Liver (tissue), 9 donors: Measurements from ENCODE around the gene FAM13A. TPM values are rescaled to one million over a fixed set of nuclear protein-coding genes. Genes with fewer than 3 reads are reported as not detected.

Experiments
- DNase-seq: peaks from one replicate; pipeline ENCODE4 v3.0.0-alpha.2; 2017; ENCODE audit warnings: low spot score
- H3K27ac ChIP-seq, 2 donors: one replicate each; pipeline ENCODE4 v1.7.0; 2013; ENCODE audit warnings: inconsistent platforms in 2 of 2, low read length in 2 of 2, control low read depth in 1 of 2, low read depth in 1 of 2, mild to moderate bottlenecking in 1 of 2
- H3K27me3 ChIP-seq, 4 donors: one replicate each; pipeline versions ENCODE4 v1.6.1 to v1.7.0; 2013; ENCODE audit warnings: low read length in 3 of 4, inconsistent platforms in 1 of 4, mild to moderate bottlenecking in 1 of 4, moderate library complexity in 1 of 4; ENCODE audit not compliant: control insufficient read depth in 4 of 4, insufficient read depth in 4 of 4
- H3K36me3 ChIP-seq, 4 donors: one replicate each; pipeline versions ENCODE4 v1.6.1 to v1.7.0; 2013; ENCODE audit warnings: low read length in 3 of 4, mild to moderate bottlenecking in 3 of 4, low read depth in 1 of 4, moderate library complexity in 1 of 4; ENCODE audit not compliant: control insufficient read depth in 4 of 4, insufficient read depth in 3 of 4
- H3K4me1 ChIP-seq, 4 donors: one replicate each; pipeline versions ENCODE4 v1.6.1 to v1.7.0; 2013; ENCODE audit warnings: low read length in 3 of 4, mild to moderate bottlenecking in 3 of 4, moderate library complexity in 1 of 4; ENCODE audit not compliant: control insufficient read depth in 4 of 4, insufficient read depth in 4 of 4
- H3K4me3 ChIP-seq, 3 donors: one replicate each; pipeline versions ENCODE4 v1.6.1 to v1.7.0; 2013; ENCODE audit warnings: low read length in 3 of 3, control low read depth in 1 of 3, low read depth in 1 of 3, mild to moderate bottlenecking in 1 of 3
- H3K9ac ChIP-seq, 2 donors: one replicate each; pipeline ENCODE4 v1.7.0; 2013; ENCODE audit warnings: low read length in 2 of 2, mild to moderate bottlenecking in 2 of 2, moderate library complexity in 2 of 2, control low read depth in 1 of 2, low read depth in 1 of 2
- H3K9me3 ChIP-seq, 4 donors: one replicate each; pipeline versions ENCODE4 v1.6.1 to v1.7.0; 2013; ENCODE audit warnings: low read length in 3 of 4; ENCODE audit not compliant: control insufficient read depth in 4 of 4
- CTCF ChIP-seq: fragments of 150-350 bp; IDR thresholded peaks from 2 replicates; pipeline ENCODE4 v1.5.1; 2017; ENCODE audit warnings: improper control_type of control experiment, low read depth, low read length; ENCODE audit not compliant: missing input control
- EGR1 ChIP-seq, 2 donors: IDR thresholded peaks; 2 replicates each; pipeline ENCODE4 v1.6.1; 2016 to 2018; ENCODE audit warnings: antibody characterized with exemption in 2 of 2, low read depth in 2 of 2
- FOXA1 ChIP-seq: IDR thresholded peaks from 2 replicates; pipeline ENCODE4 v1.6.1; 2016; ENCODE audit warnings: antibody characterized with exemption
- FOXA2 ChIP-seq: IDR thresholded peaks from 2 replicates; pipeline ENCODE4 v1.6.1; 2016; ENCODE audit warnings: antibody characterized with exemption
- GABPA ChIP-seq, 2 donors: IDR thresholded peaks in 1 of 2; conservative IDR thresholded peaks in 1 of 2; 2 replicates each; pipeline ENCODE4 v1.6.1; 2016; ENCODE audit warnings: antibody characterized with exemption in 2 of 2, mild to moderate bottlenecking in 1 of 2, moderate library complexity in 1 of 2
- HNF4A ChIP-seq, 2 donors: conservative IDR thresholded peaks; 2 replicates each; pipeline ENCODE4 v1.6.1; 2016; ENCODE audit warnings: antibody characterized with exemption in 2 of 2, mild to moderate bottlenecking in 2 of 2
- HNF4G ChIP-seq: IDR thresholded peaks from 2 replicates; pipeline ENCODE4 v1.6.1; 2016; ENCODE audit warnings: antibody characterized with exemption
- JUND ChIP-seq, 2 donors: IDR thresholded peaks; 2 replicates each; pipeline ENCODE4 v1.6.1; 2016; ENCODE audit warnings: antibody characterized with exemption in 2 of 2
- NR2F2 ChIP-seq: IDR thresholded peaks from 2 replicates; pipeline ENCODE4 v1.6.1; 2016; ENCODE audit warnings: antibody characterized with exemption
- RAD21 ChIP-seq, 2 donors: IDR thresholded peaks; 2 replicates each; pipeline ENCODE4 v1.6.1; 2016; ENCODE audit warnings: antibody characterized with exemption in 2 of 2, mild to moderate bottlenecking in 2 of 2
- RXRA ChIP-seq, 2 donors: IDR thresholded peaks; 2 replicates each; pipeline ENCODE4 v1.6.1; 2017 to 2018; ENCODE audit warnings: antibody characterized with exemption in 2 of 2, mild to moderate bottlenecking in 1 of 2
- SP1 ChIP-seq: IDR thresholded peaks from 2 replicates; pipeline ENCODE4 v1.6.1; 2018; ENCODE audit warnings: antibody characterized with exemption, mild to moderate bottlenecking
- TAF1 ChIP-seq: conservative IDR thresholded peaks from 2 replicates; pipeline ENCODE4 v1.6.1; 2016; ENCODE audit warnings: antibody characterized with exemption, mild to moderate bottlenecking
- YY1 ChIP-seq: IDR thresholded peaks from 2 replicates; pipeline ENCODE4 v1.6.1; 2016; ENCODE audit warnings: antibody characterized with exemption, mild to moderate bottlenecking
- WGBS: extraction: QIAGEN DNeasy Blood & Tissue Kit; methylation state at CpG from one replicate; pipeline ENCODE4 v1.1.7; 2013; 5-methylcytosine and 5-hydroxymethylcytosine counted together
- polyA plus RNA-seq, 2 donors: library from polyadenylated mRNA; stranded (reverse) in 1 of 2; unstranded in 1 of 2; fragments of 200-250 nt in 1 of 2; fragments of >200 nt in 1 of 2; fragmentation: Nextera tagmentation in 1 of 2; extraction: Ambion mirVana in 1 of 2; gene quantifications; one replicate each; pipeline versions ENCODE4 v1.2.1 to v1.2.3, GENCODE V29; 2013 to 2015
- total RNA-seq, 2 donors: library from RNA; depleted of rRNA; stranded (reverse); fragments of >200 nt; gene quantifications; one replicate each; pipeline ENCODE4 v1.2.3, GENCODE V29; 2014
- TF ChIP-seq, protein P1 (sequence below): IDR thresholded peaks from 2 replicates; pipeline ENCODE4 v1.6.1; 2016; ENCODE audit warnings: antibody characterized with exemption
- TF ChIP-seq, protein P2 (sequence below): IDR thresholded peaks from 2 replicates; pipeline ENCODE4 v1.6.1; 2016; ENCODE audit warnings: antibody characterized with exemption
- TF ChIP-seq, protein P3 (sequence below): IDR thresholded peaks from 2 replicates; pipeline ENCODE4 v1.6.1; 2016; ENCODE audit warnings: antibody characterized with exemption, mild to moderate bottlenecking
- donor health status: healthy.
- donor health status: healthy.
- donor health status: healthy.
- donor health status: healthy.
- donor health status: healthy.

Gene FAM13A
- total and polyA plus RNA-seq, 4 donors, result 14.9 to 52.9 (median 27.6) TPM

DNA sequence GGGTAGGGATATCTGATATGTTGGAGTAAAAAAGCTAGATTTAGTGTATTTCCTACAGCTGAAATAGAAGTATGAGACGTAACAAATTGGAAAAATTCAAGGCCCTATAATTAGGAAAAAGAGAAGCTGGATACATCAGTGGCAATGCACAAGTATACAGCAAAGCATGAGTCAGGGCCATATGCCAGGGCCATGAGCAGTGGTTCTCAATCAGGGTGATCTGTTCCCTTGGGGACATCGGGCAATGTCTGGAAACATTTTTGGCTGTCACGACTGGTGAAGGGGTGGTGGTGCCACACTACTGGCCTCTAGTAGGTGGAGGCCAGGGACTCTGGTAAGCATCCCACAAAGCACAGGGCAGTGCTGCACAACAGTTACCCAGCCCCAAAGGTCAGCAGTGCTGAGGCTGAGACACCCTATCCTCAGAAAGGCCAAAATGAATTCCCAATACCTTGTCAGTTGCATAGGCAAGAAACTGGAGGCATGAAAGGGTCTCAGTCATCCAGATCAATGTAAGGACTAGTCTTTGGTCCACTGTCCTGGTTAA lies 322.5 kb downstream of the FAM13A start:
- Histone ChIP-seq H3K36me3 (peaks cover 1 to 17% (median 14%) of the 10 kb centered on the region in 4 donors), H3K9ac (no peak overlapping the region), H3K27me3 (no peaks in the 10 kb centered on the region), H3K4me1 (peaks cover 3 to 41% (median 24%) of the 10 kb centered on the region in 4 donors), H3K9me3 (no peaks in the 10 kb centered on the region), H3K27ac (peak overlapping the region; percentile 61 to 79), H3K4me3 (peak overlapping the region in 2 of 3 donors; percentile 32 to 38)
- DNase-seq, result no peak
- TF ChIP-seq TAF1 (no peak), HNF4A (conservative IDR thresholded peaks at IDR 0.05) (peak in 1 of 2 donors; percentile 28)
- WGBS, result 39% methylated on average over 3 of the region's 3 CpGs

DNA sequence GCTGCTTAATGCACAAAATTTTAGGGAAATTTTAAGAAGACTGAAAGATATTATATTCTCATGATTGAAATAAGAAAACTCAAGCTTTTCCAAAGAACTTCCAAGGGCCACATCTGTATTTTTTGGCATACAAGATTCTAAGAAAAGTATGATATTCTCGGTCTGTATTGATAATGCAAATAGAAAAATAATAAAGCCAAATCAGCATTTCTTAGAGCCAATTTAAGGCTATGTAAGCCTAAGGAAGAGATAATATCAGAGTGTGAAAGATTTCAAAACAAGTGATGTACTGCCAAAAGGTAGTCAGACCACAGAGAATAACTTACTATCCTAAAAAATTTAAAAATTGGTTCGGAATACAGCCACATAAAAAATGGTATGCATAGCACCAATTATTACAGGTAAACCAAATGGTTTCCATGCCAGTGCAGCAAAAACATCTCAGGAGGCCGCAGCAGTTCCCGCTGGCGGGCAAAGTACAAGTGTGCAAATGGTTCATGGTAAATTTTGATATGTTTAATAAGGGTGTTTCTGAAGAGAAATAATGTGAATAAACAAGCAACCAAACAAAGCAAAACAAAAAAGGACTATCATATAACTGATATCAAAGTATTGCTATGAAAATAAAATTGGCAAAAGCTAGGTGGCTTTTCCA lies 324.1 kb downstream of the FAM13A start:
- Histone ChIP-seq H3K27ac (peak overlapping the region; percentile 1 to 79), H3K9me3 (no peaks in the 10 kb centered on the region), H3K4me1 (peaks cover 3 to 33% (median 20%) of the 10 kb centered on the region in 4 donors), H3K9ac (peak overlapping the region in 1 of 2 donors; percentile 33), H3K4me3 (no peak overlapping the region), H3K36me3 (peaks cover 3 to 32% (median 25%) of the 10 kb centered on the region in 4 donors), H3K27me3 (no peaks in the 10 kb centered on the region)
- no peak for DNase-seq
- TF ChIP-seq SP1, result peak; percentile 16
- TF ChIP-seq HNF4A (conservative IDR thresholded peaks at IDR 0.05), result peak; percentile 54 to 76
- no peak for TF ChIP-seq JUND (IDR thresholded peaks at IDR 0.05)
- TF ChIP-seq YY1, result no peak
- WGBS, result 45% methylated on average over 5 of the region's 5 CpGs

GRCh38 chr4:88731381-88731780 lies 325.6 kb downstream of the FAM13A start:
- H3K9me3 ChIP-seq, result no peaks in the 10 kb centered on the region
- no peak for TF ChIP-seq FOXA2
- TF ChIP-seq NR2F2, result no peak
- TF ChIP-seq HNF4G, result no peak
- no peak for TF ChIP-seq SP1
- H3K27me3 ChIP-seq, result no peaks in the 10 kb centered on the region
- no peak overlapping the region for H3K4me3 ChIP-seq
- peaks cover 3 to 30% (median 16%) of the 10 kb centered on the region in 4 donors for H3K4me1 ChIP-seq
- DNase-seq, result no peak
- no peak overlapping the region for H3K9ac ChIP-seq
- H3K36me3 ChIP-seq, result peaks cover 5 to 42% (median 36%) of the 10 kb centered on the region in 4 donors
- 93% methylated on average over 4 of the region's 4 CpGs for WGBS
- H3K27ac ChIP-seq, result no peak overlapping the region

DNA sequence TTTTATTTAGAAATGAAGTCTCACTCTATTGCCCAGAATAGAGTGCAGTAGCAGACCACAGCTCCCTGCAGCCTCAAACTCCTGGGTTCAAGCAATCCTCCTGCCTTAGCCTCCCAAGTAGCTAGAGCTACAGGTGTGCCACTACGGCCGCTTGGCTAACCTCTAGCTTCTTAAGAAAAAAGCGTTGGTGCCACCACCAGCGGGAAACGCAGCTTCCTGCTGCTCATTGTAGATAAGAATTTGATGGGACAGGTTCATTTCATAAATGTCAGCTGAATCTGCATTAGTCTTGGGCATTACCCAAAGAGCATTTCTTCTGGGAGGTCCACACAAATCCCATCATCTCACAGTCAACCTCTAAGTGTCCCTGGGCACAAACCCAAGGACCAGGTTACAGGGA lies 326.2 kb downstream of the FAM13A start:
- peaks cover 3 to 29% (median 16%) of the 10 kb centered on the region in 4 donors for H3K4me1 ChIP-seq
- H3K27ac ChIP-seq, result no peak overlapping the region
- WGBS, result 93% methylated on average over 5 of the region's 5 CpGs
- H3K36me3 ChIP-seq, result peaks cover 5 to 46% (median 36%) of the 10 kb centered on the region in 4 donors
- H3K4me3 ChIP-seq, result no peak overlapping the region
- DNase-seq, result no peak
- H3K9me3 ChIP-seq, result no peaks in the 10 kb centered on the region
- no peak overlapping the region for H3K9ac ChIP-seq
- no peaks in the 10 kb centered on the region for H3K27me3 ChIP-seq
- TF ChIP-seq SP1 (no peak), GABPA (IDR thresholded peaks at IDR 0.05 in 1 of 2, conservative IDR thresholded peaks at IDR 0.05 in 1 of 2) (no peak), JUND (IDR thresholded peaks at IDR 0.05) (no peak), FOXA2 (no peak), RAD21 (IDR thresholded peaks at IDR 0.05) (no peak), CTCF (no peak), YY1 (no peak), RXRA (IDR thresholded peaks at IDR 0.05) (no peak), TAF1 (no peak), EGR1 (IDR thresholded peaks at IDR 0.05; ENCODE audit: low read depth in 2 of 2) (no peak), HNF4A (conservative IDR thresholded peaks at IDR 0.05) (no peak), NR2F2 (no peak), FOXA1 (no peak)
- TF ChIP-seq, protein P1, sequence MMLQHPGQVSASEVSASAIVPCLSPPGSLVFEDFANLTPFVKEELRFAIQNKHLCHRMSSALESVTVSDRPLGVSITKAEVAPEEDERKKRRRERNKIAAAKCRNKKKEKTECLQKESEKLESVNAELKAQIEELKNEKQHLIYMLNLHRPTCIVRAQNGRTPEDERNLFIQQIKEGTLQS, result no peak
- TF ChIP-seq, protein P2, sequence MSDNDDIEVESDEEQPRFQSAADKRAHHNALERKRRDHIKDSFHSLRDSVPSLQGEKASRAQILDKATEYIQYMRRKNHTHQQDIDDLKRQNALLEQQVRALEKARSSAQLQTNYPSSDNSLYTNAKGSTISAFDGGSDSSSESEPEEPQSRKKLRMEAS, result no peak
- TF ChIP-seq, protein P3, sequence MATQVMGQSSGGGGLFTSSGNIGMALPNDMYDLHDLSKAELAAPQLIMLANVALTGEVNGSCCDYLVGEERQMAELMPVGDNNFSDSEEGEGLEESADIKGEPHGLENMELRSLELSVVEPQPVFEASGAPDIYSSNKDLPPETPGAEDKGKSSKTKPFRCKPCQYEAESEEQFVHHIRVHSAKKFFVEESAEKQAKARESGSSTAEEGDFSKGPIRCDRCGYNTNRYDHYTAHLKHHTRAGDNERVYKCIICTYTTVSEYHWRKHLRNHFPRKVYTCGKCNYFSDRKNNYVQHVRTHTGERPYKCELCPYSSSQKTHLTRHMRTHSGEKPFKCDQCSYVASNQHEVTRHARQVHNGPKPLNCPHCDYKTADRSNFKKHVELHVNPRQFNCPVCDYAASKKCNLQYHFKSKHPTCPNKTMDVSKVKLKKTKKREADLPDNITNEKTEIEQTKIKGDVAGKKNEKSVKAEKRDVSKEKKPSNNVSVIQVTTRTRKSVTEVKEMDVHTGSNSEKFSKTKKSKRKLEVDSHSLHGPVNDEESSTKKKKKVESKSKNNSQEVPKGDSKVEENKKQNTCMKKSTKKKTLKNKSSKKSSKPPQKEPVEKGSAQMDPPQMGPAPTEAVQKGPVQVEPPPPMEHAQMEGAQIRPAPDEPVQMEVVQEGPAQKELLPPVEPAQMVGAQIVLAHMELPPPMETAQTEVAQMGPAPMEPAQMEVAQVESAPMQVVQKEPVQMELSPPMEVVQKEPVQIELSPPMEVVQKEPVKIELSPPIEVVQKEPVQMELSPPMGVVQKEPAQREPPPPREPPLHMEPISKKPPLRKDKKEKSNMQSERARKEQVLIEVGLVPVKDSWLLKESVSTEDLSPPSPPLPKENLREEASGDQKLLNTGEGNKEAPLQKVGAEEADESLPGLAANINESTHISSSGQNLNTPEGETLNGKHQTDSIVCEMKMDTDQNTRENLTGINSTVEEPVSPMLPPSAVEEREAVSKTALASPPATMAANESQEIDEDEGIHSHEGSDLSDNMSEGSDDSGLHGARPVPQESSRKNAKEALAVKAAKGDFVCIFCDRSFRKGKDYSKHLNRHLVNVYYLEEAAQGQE, result no peak
